Mesenteric fat pad (tissue), 1 donor: ENCODE results near the gene HIPK4. TPM values are rescaled to one million over a fixed set of nuclear protein-coding genes. Genes with fewer than 3 reads are reported as not detected.
"Not testable (repeated sequence)": the region's sequence is repeated elsewhere in the genome, so short reads cannot be mapped to it uniquely, and the experiment has no call there.

Source experiments
- DNase-seq: peaks from one replicate; pipeline ENCODE4 v3.0.0-alpha.2; 2020; ENCODE audit warnings: low spot score
- total RNA-seq: library from RNA; stranded (reverse); fragmentation: NEBNext Ultra II Directional; extraction: Animal tissue kit (Norgen Biotek cat#: 25700); gene quantifications from one replicate; pipeline ENCODE4 v1.2.1, GENCODE V29; 2021
- donor health status: DM: yes; HTN: yes; CAD: no.

HIPK4 gene
- total RNA-seq, 1 donor from 2014 or later, result 0.29 TPM

DNA sequence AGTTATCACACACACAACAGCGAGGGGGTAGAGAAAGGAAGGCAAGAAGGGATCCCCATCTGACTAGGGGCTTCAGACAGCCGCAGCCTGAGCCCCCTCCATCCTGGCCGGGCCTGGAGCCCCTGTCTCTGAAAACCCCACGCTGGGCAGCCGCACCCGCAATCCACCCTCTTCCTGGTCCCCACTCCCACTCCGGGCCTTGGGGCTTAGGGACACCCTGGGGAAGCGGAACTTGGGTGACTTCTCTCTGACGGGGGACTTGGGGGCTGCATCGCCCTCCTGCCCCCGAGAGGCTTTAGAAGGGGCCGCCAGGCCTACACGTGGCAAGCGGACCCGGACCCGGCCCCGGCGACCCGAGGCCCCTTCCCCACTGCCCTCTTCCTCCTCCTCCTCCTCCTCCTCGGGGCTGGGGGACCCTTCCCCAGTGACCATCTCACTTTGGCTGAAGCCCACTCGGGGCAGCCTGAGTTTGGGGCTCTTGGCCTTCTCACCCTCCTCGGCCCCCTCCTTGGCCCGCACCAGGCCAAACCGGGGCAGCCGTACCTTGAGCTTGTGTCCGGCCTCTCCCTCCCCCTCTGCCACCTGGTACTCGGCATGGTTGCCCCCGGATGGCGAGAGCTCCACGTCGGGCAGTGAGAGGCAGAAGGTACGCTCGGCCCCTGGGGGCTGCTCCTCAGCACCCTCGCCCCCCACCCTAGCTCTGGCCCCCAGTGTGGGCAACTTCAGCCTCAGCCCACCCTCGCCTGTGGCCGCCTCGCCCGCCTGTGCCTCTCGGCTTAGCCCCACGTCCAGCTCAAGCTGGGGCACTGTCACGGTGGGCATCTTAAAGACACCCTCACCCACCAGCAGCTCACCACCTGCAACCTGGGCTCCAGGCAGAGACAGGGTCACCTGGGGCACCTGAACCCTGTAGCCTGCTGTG, 4.2 kb upstream of the HIPK4 start:
- no peak for DNase-seq

DNA sequence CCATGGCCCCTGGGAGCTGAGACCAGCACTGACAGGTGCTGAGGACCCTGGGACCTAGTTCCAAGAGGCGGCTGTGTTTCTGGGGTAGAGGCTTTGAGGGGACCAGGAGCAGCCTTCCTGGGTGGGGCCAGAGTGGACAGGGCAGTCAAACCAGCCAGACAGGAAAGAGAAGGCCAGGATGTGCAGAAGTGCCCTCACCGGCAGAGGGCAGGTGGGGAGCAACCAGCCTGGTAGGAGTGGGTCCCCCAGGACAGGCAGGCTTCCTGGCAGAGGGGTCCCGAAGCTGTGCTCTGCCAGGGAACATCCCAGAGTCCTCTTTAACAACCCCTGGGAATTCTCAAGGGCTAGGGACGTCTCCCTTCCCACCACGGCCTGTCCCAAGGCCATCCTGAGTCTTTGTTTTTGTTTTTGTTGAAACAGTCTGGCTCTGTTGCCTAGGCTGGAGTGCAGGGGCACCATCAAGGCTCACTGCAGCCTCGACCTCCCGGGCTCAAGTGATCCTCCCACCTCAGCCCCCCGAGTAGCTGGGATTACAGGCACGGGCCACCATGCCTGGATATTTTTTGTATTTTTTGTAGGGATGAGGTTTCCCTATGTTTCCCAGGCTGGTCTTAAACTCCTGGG, 3.0 kb upstream of the HIPK4 start:
- DNase-seq, result no peak

DNA sequence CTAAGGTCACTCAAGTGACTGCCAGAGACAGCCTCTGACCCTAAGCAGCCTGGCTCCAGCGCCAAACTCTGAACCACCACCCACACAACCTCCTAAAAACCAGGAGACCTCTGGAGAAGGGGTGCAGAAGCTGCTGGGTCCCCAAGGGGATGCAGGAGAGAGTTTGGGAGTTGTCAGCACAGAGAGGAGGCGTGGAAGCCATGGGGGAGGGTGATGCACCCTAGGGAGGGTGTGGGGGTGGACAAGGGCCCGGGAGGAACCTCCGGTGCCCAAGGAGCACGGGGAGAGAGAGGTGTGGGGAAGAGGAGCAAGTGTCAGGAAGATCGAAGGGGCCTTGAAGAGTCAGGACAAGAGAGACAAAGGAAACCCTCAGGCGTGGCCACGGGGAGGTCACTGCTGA, 2.1 kb upstream of the HIPK4 start:
- no peak for DNase-seq

DNA sequence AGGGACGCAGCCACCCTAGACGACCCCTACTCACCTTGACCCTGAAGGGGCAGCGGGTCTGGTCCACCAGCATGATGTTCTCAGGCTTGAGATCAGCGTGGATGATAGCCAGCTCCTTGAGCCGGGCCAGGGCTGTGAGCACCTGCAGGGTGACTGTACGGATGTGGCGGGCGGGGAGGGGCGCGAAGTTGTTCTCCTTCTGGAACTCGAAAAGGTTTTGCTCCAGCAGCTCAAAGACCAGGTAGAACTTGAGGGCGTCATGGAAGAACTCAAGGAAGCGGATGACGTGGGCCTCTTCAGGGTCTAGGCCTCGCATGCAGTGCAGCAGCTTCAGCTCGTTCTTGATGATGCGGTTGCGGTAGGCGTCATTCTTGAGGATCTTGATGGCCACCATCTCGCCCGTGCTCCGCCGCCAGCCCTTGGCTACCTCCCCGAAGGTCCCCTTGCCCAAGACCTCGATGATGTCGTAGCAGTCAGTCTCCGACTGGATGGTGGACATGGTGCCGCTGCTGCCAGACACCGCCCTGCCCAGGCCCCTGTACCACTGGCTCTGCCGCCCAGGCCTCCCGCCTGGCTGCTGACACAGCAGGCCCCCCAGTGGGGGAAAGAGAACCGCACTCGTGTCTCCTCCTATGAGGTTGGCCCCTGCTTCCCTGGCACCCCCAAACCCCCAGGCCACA, 437 bp downstream of the HIPK4 start:
- no peak for DNase-seq

- no peak for DNase-seq
Measured at GRCh38 chr19:40388481-40388880, 1.5 kb downstream of the HIPK4 start.

DNA sequence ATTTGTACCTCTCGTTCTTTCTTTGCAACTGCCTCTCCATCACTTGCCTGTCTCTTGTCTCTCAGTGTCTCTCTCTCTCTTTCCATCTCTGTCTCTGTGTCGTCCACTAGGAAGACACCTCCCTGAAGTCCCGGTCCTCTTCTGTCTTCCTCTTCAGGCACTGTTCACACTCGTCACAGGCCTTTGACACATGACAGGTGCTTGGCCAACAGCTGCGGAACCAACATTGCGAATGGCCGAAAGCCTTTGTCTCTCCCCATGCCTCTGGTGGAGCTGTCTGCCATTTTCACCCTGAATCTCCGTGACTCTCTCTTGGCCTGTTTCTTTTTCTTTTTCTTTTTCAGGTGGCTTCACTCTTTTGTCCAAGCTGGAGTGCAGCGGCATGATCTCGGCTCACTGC, 2.8 kb downstream of the HIPK4 start:
- no peak for DNase-seq

DNA sequence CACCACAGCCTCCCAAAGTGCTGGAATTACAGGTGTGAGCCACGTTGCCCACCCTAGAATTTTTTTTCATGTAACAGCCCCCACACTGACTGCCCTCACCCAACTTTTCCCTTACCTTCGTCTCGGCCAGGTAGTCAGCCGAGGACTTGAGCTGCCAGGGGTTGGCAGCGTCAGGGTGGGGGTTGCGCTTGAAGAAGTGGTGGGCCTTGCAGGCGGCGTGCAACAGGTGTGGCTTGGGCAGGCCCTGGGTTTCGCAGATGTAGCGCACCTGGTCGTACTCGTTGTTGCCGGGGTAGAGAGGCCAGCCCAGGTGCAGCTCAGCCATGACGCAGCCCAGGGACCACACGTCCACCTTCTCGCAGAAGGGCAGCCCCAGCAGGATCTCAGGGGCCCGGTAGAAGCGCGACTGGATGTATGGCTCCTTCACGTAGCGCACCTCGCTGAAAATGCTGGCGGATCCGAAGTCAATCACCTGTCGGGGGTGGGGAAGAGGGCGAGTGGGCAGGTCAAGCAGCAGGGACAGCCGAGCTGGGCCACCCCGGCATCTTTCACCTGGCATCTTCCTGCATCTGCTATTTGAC, 6.2 kb downstream of the HIPK4 start:
- no peak for DNase-seq

- DNase-seq, result no peak
Measured at GRCh38 chr19:40381321-40381720, 8.7 kb downstream of the HIPK4 start.

DNA sequence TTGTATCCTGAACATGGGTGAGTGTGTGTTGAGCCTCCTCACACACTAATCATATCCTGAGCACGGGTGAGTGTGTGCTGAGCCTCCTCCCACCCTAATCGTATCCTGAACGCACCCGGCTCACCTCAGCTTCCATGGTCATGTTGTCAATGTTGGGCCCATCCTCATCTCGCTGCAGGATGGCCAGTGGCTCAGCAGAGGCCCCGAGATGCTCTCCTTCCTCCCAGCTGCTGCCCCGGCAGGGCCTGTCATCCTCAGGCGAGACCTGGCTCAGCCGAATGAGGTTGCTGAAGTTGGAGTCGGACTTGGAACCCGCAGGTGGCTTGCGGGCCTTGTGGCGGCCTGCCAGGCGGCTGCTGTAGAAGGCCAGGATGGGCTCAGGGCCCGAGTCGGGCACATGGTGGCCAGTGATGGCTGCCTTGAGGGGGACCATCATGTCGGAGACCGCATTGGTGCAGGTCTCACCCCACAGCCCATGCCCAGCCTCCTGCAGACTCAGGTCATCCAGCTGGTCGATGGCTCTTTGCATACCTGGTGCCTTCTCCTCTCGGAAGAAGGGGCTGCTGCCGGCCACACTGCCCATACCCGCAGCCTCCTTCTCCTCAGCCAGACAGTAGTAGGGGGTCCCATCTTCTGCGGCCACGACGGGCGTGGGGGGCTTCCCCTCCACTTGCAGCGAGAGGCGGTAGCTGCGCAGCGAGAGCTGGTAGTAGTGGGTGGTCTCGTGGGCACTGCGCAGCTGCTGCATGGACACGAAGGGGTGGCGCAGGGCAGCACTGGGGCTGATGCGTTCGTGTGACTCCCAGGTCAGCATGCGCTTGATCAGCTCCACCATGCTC, 9.6 kb downstream of the HIPK4 start:
- DNase-seq, result no peak

GRCh38 chr19:40379446-40380198, 10.4 kb downstream of the HIPK4 start:
- no peak for DNase-seq

- no peak for DNase-seq
Measured at GRCh38 chr19:40378509-40378908, 11.5 kb downstream of the HIPK4 start.

- DNase-seq, result no peak
Measured at GRCh38 chr19:40377876-40378385, 12.1 kb downstream of the HIPK4 start.

DNA sequence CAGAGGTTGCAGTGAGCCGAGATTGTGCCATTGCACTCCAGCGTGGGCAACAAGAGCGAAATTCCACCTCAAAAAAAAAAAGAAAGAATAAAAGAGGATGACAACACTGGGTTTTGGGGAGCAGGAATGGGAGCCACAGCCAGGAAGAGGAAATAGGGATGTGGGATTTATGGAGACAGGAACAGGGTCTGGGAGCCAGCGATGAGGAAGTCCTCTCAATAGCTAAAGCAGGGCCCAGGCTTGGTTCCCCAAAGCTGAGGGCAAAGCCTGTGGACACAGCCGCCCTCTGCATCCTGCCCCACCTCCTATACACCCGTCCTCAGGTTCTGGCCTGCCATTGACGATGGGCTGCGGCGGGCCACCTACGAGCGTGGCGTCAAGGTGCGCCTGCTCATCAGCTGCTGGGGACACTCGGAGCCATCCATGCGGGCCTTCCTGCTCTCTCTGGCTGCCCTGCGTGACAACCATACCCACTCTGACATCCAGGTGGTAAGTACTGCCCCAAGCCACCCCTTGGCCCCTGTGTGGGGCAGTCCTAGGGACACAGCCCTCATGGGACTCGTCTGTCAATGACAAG, 13.6 kb downstream of the HIPK4 start:
- DNase-seq, result no peak

DNA sequence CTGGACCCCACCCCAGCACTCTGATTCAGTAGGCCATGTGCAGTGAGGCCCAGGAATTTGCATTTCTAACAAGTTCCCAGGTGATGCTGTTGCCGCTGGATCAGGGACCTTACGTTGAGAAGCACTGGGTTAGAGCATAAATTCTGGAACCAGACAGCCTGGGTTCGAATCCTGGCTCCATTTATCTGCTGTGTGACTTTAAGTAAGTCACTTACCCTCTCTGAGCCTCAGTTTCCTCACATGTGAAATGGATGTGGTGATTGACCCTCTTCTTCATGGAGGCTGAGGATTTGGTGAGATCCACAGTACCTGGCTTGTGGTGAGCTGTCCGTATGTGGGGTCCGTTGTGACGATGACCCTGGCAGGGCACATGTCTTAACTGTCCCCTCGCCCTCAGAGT, 15.9 kb downstream of the HIPK4 start:
- no peak for DNase-seq

GRCh38 chr19:40371802-40372122, 18.2 kb downstream of the HIPK4 start:
- no peak for DNase-seq

DNA sequence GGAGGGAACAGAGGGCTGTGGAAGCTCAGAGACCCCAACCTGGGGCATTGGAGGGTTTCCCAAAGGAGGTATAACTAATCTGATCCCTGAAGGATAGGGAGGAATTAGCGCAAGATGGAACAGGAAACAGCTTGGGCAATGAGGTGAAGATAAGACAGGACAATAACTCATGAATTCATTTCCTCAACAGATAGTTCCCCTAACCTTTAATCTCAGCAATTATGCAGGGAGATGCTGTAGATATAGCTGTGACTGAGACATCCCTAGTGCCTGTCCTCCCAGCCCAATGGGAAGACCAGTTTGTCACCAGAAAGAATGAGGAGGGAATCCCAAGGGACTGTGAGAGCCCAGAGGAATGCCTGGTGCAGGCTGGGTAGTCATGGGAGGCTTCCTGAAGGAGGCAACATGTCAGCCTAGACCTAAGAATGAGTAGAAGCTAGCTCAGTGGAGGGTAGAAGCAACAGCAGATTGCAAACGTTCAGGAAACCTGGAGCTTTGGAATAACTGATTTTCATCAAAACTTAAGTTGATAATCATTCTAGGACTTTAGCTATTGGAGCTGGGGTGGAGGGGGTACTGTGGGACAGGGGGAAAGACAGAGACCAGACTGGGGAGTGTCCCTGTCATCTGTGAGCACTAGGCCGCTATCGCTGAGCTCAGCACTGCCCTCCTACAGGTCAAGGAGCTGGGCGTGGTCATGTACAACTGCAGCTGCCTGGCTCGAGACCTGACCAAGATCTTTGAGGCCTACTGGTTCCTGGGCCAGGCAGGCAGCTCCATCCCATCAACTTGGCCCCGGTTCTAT, 18.8 kb downstream of the HIPK4 start:
- no peak for DNase-seq

GRCh38 chr19:40370253-40370652, 19.7 kb downstream of the HIPK4 start:
- DNase-seq, result not testable (repeated sequence)

GRCh38 chr19:40369797-40370196, 20.2 kb downstream of the HIPK4 start:
- DNase-seq, result no peak
